Nephron progenitor cell (in vitro differentiated cells): ENCODE data around the gene WDR3.
"Not testable (repeated sequence)": the region's sequence is repeated elsewhere in the genome, so short reads cannot be mapped to it uniquely, and the experiment has no call there.

ENCODE experiments used
- DNase-seq: peaks from one replicate; pipeline ENCODE4 v3.0.0; 2021
- H3K27ac Mint-ChIP-seq: 2 replicates; pipeline ENCODE4 v1.8.0; 2021; ENCODE audit warnings: mild to moderate bottlenecking, moderate library complexity, mixed read lengths
- H3K27me3 Mint-ChIP-seq: 2 replicates; pipeline ENCODE4 v1.8.0; 2021; ENCODE audit warnings: mild to moderate bottlenecking, low read depth, mixed read lengths; ENCODE audit not compliant: poor library complexity
- H3K36me3 Mint-ChIP-seq: 2 replicates; pipeline ENCODE4 v1.8.0; 2021; ENCODE audit warnings: low read depth, mixed read lengths
- H3K4me1 Mint-ChIP-seq: 2 replicates; pipeline ENCODE4 v1.8.0; 2021; ENCODE audit warnings: mixed read lengths
- H3K4me3 Mint-ChIP-seq: 2 replicates; pipeline ENCODE4 v1.8.0; 2021; ENCODE audit warnings: mild to moderate bottlenecking, moderate library complexity, mixed read lengths
- H3K9me3 Mint-ChIP-seq: 2 replicates; pipeline ENCODE4 v1.8.0; 2021; ENCODE audit warnings: mild to moderate bottlenecking, moderate library complexity, mixed read lengths
- TF ChIP-seq, protein P1 (sequence below): fragments of 200-600 bp; sonication (generic); IDR thresholded peaks from 2 replicates; pipeline ENCODE4 v1.5.0; 2021; ENCODE audit warnings: antibody characterized with exemption

Gene WDR3

DNA sequence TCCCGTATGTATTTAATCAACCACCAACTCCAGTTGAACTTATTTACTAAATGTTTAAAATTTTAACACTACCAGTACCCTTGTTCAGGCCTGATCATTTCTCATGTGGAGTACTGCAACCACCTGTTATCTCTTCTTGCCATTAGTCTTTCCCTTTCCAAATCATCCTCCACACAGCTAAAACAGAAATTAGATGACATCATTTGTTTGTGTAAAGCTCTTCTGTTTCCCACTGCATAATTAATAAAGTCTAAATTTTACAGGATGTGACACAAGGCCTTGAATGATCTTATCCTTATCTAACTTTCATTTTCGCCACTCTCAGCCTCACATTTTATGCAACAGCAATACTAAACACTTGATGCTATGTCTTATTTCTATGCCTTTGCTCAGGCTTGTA is 24.5 kb upstream of the WDR3 start:
- Mint-ChIP-seq H3K4me3 (no peak overlapping the region), H3K27me3 (no peaks in the 10 kb centered on the region), H3K36me3 (peaks cover 42% of the 10 kb centered on the region), H3K9me3 (no peaks in the 10 kb centered on the region), H3K4me1 (no peaks in the 10 kb centered on the region), H3K27ac (peak overlapping the region; percentile 37)
- TF ChIP-seq, protein P1, sequence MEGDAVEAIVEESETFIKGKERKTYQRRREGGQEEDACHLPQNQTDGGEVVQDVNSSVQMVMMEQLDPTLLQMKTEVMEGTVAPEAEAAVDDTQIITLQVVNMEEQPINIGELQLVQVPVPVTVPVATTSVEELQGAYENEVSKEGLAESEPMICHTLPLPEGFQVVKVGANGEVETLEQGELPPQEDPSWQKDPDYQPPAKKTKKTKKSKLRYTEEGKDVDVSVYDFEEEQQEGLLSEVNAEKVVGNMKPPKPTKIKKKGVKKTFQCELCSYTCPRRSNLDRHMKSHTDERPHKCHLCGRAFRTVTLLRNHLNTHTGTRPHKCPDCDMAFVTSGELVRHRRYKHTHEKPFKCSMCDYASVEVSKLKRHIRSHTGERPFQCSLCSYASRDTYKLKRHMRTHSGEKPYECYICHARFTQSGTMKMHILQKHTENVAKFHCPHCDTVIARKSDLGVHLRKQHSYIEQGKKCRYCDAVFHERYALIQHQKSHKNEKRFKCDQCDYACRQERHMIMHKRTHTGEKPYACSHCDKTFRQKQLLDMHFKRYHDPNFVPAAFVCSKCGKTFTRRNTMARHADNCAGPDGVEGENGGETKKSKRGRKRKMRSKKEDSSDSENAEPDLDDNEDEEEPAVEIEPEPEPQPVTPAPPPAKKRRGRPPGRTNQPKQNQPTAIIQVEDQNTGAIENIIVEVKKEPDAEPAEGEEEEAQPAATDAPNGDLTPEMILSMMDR = no peak
- no peak for DNase-seq

DNA sequence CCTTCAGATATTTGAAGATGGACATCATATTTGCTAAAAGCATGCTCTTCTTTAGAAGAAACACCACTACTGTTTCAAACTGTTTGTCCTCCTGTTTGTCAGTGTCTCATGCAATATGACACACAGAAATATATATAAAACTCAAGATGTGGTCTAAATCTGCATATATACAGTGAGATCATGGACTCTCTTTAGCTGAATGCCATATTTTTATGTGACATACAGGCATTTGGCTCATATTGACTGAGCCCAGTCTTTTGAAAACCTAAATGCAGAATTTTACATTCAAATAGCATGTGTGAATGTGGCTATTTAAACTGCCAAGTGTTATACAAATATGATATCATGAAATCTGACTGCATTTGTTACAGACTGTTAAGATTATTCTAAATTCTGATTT is 18.5 kb upstream of the WDR3 start:
- no peak overlapping the region for H3K4me3 Mint-ChIP-seq
- no peaks in the 10 kb centered on the region for H3K27me3 Mint-ChIP-seq
- H3K9me3 Mint-ChIP-seq = no peaks in the 10 kb centered on the region
- no peak overlapping the region for H3K27ac Mint-ChIP-seq
- H3K36me3 Mint-ChIP-seq = peaks cover 26% of the 10 kb centered on the region
- no peaks in the 10 kb centered on the region for H3K4me1 Mint-ChIP-seq
- no peak for DNase-seq
- TF ChIP-seq, protein P1 = no peak

DNA sequence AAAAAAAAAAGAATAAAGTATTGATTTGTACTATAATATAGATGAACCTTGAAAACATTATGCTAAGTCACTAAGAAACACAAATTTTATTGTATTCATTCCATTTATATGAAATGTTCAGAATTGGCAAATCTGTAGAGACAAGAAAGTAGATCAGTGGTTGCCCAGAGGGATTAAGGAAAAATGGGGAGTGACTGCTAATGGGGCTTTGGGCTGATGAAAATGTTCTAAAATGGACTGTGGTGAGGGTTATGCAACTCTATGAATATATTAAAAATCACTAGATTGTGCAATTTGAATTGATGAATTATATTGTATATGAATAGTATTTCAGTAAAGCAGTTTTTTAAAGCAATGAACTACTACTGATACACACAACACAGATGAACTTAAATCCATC is 10.2 kb upstream of the WDR3 start:
- Mint-ChIP-seq H3K9me3 (no peaks in the 10 kb centered on the region), H3K36me3 (peaks cover 57% of the 10 kb centered on the region), H3K4me1 (no peaks in the 10 kb centered on the region), H3K4me3 (no peak overlapping the region), H3K27ac (no peak overlapping the region), H3K27me3 (no peaks in the 10 kb centered on the region)
- TF ChIP-seq, protein P1 = no peak
- DNase-seq = no peak

DNA sequence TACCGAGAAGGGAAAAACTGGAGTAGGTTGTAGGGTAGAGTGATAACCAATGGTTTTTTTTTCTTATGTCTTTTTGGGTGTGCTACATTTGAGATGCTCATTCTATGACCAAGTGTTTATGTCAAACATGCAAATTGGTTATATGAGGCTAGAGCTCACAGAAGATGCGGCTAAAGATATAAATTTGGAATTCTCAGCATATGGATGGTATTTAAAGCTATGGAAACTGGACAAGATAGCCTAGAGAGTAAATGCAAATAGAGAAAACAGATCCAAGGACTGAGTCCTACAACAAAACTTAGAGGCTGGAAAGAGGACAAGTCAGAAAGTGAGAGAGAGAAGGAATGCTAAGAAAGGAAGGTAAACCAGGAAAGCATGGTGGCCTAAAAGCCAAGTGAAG is 7.5 kb upstream of the WDR3 start:
- Mint-ChIP-seq H3K27me3 (no peaks in the 10 kb centered on the region), H3K36me3 (peaks cover 38% of the 10 kb centered on the region), H3K27ac (no peak overlapping the region), H3K4me1 (peaks cover 2% of the 10 kb centered on the region), H3K9me3 (no peaks in the 10 kb centered on the region), H3K4me3 (no peak overlapping the region)
- no peak for DNase-seq
- TF ChIP-seq, protein P1 = no peak

DNA sequence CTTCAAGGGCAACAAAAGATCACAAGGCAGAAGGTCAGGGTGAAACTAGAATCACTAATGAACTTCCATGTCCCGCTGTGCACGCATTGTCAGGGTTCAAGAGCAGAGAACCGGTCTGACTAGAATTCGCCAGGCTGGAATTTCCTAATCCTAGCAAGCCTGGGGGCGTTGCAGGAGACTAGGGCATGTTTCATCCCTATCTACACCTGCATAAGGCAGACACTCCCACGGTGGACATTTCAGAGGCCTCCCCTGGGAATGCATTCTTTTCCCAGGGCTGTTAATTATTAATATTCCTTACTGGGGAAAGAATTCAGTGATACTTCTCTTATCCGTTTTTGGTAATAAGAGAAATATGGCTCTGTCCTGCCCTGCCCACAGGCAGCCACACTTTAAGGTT is 6.8 kb upstream of the WDR3 start:
- not testable (repeated sequence) for H3K9me3 Mint-ChIP-seq, H3K4me1 Mint-ChIP-seq, H3K27ac Mint-ChIP-seq, H3K4me3 Mint-ChIP-seq, DNase-seq, H3K27me3 Mint-ChIP-seq
- H3K36me3 Mint-ChIP-seq = peaks cover 31% of the 10 kb centered on the region

DNA sequence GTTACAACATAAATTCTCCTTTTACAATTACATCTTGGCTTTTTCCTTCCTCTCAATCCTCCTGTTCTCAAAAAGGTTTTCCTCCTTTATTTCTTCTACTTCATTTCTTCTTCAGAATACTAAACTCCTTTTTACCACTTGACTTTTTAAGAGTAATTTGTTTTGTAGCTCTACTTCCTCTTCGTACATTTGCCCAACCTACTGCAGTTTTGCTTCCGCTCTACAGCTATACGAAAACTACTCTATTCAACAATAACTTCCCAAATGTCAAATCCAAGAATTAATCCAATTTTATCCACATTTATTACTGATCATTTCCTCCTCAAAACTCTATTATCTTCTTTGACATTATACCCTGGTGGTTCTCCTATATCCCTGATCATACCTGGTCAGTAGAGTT is 3.6 kb upstream of the WDR3 start:
- no peaks in the 10 kb centered on the region for H3K9me3 Mint-ChIP-seq
- peaks cover 27% of the 10 kb centered on the region for H3K4me1 Mint-ChIP-seq
- DNase-seq = no peak
- peak overlapping the region; percentile 7 for H3K27ac Mint-ChIP-seq
- TF ChIP-seq, protein P1 = no peak
- peaks cover 11% of the 10 kb centered on the region for H3K36me3 Mint-ChIP-seq
- no peak overlapping the region for H3K4me3 Mint-ChIP-seq
- H3K27me3 Mint-ChIP-seq = no peaks in the 10 kb centered on the region
